ENCODE measurements around the gene SEMA7A. TPM values are rescaled to one million over a fixed set of nuclear protein-coding genes. Genes with fewer than 3 reads are reported as not detected.
A peak's percentile ranks its signal among the peaks of the same experiment; 100 is the strongest.

Gene SEMA7A
- total and polyA plus RNA-seq, 9 of the 15 experiments (the other 6 are each of a cell fraction or from before 2014, with no cell fraction given) = 0.04 to 8.2 (median 5.4) TPM; not detected in 1

DNA sequence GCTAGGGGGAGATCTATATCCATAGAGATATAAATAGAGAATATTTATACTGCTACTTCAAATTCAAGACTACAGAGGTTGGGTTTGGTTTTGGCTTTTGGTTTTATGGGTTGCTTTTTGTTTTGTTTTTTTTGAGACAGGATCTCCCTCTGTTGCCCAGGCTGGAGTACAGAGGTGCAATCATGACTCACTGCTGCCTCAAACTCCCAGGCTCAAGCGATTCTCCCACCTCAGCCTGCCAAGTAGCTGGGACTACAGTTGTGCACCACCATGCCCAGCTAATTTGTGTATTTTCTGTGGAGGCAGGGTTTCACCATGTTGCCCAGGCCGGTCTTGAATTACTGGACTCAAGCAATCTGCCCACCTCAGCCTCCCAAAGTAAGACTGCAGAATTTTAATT lies 31.1 kb upstream of the SEMA7A start:
- no peak overlapping the region for H2AFZ ChIP-seq (ENCODE audit: low read depth, low read length)
- no peak for TF ChIP-seq NEUROD1 (IDR thresholded peaks at IDR 0.05; ENCODE audit: borderline replicate concordance, low read depth, low read length, partially characterized antibody)
- no peak for TF ChIP-seq DDX20 (tag; IDR thresholded peaks at IDR 0.05; ENCODE audit: low read depth)
- peak; percentile 55 for TF ChIP-seq ZNF121 (CRISPR knock-in tag; conservative IDR thresholded peaks at IDR 0.05)
- 0 out of 2 replicates have a peak, but pooled peaks have one; percentile 21 for TF ChIP-seq JUND (IDR thresholded peaks at IDR 0.05; ENCODE audit: borderline replicate concordance, low read depth, low read length)
- TF ChIP-seq JUND (tag; IDR thresholded peaks at IDR 0.05; ENCODE audit: borderline replicate concordance, low read depth, low read length) = no peak
- TF ChIP-seq, protein P1, sequence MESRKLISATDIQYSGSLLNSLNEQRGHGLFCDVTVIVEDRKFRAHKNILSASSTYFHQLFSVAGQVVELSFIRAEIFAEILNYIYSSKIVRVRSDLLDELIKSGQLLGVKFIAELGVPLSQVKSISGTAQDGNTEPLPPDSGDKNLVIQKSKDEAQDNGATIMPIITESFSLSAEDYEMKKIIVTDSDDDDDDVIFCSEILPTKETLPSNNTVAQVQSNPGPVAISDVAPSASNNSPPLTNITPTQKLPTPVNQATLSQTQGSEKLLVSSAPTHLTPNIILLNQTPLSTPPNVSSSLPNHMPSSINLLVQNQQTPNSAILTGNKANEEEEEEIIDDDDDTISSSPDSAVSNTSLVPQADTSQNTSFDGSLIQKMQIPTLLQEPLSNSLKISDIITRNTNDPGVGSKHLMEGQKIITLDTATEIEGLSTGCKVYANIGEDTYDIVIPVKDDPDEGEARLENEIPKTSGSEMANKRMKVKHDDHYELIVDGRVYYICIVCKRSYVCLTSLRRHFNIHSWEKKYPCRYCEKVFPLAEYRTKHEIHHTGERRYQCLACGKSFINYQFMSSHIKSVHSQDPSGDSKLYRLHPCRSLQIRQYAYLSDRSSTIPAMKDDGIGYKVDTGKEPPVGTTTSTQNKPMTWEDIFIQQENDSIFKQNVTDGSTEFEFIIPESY (CRISPR knock-in tag; IDR thresholded peaks at IDR 0.05) = no peak
- TF ChIP-seq BCOR (IDR thresholded peaks at IDR 0.05) = no peak
- TF ChIP-seq SOX6 (IDR thresholded peaks at IDR 0.05) = no peak
- no peak for TF ChIP-seq NUFIP1 (IDR thresholded peaks at IDR 0.05; ENCODE audit: partially characterized antibody)
- TF ChIP-seq, protein P2, sequence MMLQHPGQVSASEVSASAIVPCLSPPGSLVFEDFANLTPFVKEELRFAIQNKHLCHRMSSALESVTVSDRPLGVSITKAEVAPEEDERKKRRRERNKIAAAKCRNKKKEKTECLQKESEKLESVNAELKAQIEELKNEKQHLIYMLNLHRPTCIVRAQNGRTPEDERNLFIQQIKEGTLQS (IDR thresholded peaks at IDR 0.05) = peak; percentile 32; the same call in 1 of the 2 replicates
- TF ChIP-seq, protein P2 (CRISPR knock-in tag; conservative IDR thresholded peaks at IDR 0.05) = no peak
- no peak for TF ChIP-seq TCF7L2 (IDR thresholded peaks at IDR 0.05; ENCODE audit: low read depth, low read length)
- TF ChIP-seq HMG20B (CRISPR knock-in tag; IDR thresholded peaks at IDR 0.05) = no peak
- ATAC-seq (no peak), FAIRE-seq (no peak), DNase-seq (ENCODE audit: extremely low read depth in 1 of 4, low spot score in 3 of 4) (no peak)
- 57% methylated on average over 2 of the region's 2 CpGs for WGBS (ENCODE audit: insufficient coverage, low coverage, missing lambda C conversion rate)
- H3K4me2 ChIP-seq (ENCODE audit: insufficient read depth, low read length) = 0 out of 2 replicates have a peak overlapping the region, but pooled peaks have one; percentile 47
- no peak overlapping the region for H3K4me3 ChIP-seq
- H3K36me3 ChIP-seq (ENCODE audit: control insufficient read depth, insufficient read depth, low read length) = peaks cover 17% of the 10 kb centered on the region; the same call in 2 of the 3 replicates
- peak overlapping the region; percentile 21; the same call in 1 of the 3 replicates for H3K27ac ChIP-seq (ENCODE audit: extremely low read depth, low read depth, low read length)
- H3K79me2 ChIP-seq (ENCODE audit: control insufficient read depth, insufficient read depth, low read length) = peaks cover 44% of the 10 kb centered on the region
- no TSS peak for BruUV-seq (replicated peaks)
- intact Hi-C loops (cut with micrococcal nuclease) (loop anchor here (2.0 to 5.0 kb wide), 3 partner anchors 18 to 147 kb away; partner anchors contain the start of gene ARID3B), in situ Hi-C loops (cut with MboI) (no loop called here)
- CTCF ChIA-PET (ENCODE audit: low intra/inter-chr PET ratio) = no interaction called here
- peaks cover 10 to 16% of the 10 kb centered on the region in 2 experiments; a peak in 4 of 5 replicates for H3K4me1 ChIP-seq (replicated peaks in 1 of 2; ENCODE audit: control insufficient read depth in 2 of 2, insufficient read depth in 2 of 2, low read length in 2 of 2)
- peaks cover 4% of the 10 kb centered on the region; the same call in 1 of the 2 replicates for H4K20me1 ChIP-seq (replicated peaks; ENCODE audit: control insufficient read depth, insufficient read depth, low read length)
- H3K27me3 ChIP-seq (ENCODE audit: control insufficient read depth in 2 of 2, insufficient read depth in 2 of 2, low read length in 2 of 2) = no peaks in the 10 kb centered on the region
- POLR2A ChIA-PET = interaction anchor here (0.6 to 1.1 kb wide), 3 partner anchors 12 to 319 kb away, joined by 3 to 4 read pairs (median 3); no protein-coding TSS in a partner anchor
- H3K9me1 ChIP-seq (ENCODE audit: control insufficient read depth, insufficient read depth, low read length) = no peaks in the 10 kb centered on the region
- no peaks in the 10 kb centered on the region for H3K9me3 ChIP-seq (replicated peaks; ENCODE audit: control insufficient read depth, insufficient read depth, low read depth, low read length)
- no peak overlapping the region for H3K9ac ChIP-seq (ENCODE audit: insufficient read depth in 1 of 2, low read depth in 2 of 2, low read length in 2 of 2)

Data from K562 (cell line).